ENCODE measurements around the gene CLASRP. TPM values are rescaled to one million over a fixed set of nuclear protein-coding genes. Genes with fewer than 3 reads are reported as not detected.

CLASRP gene
- total and polyA plus RNA-seq, 2 experiments from 2014 or later, result 9.2 to 45.1 TPM

DNA sequence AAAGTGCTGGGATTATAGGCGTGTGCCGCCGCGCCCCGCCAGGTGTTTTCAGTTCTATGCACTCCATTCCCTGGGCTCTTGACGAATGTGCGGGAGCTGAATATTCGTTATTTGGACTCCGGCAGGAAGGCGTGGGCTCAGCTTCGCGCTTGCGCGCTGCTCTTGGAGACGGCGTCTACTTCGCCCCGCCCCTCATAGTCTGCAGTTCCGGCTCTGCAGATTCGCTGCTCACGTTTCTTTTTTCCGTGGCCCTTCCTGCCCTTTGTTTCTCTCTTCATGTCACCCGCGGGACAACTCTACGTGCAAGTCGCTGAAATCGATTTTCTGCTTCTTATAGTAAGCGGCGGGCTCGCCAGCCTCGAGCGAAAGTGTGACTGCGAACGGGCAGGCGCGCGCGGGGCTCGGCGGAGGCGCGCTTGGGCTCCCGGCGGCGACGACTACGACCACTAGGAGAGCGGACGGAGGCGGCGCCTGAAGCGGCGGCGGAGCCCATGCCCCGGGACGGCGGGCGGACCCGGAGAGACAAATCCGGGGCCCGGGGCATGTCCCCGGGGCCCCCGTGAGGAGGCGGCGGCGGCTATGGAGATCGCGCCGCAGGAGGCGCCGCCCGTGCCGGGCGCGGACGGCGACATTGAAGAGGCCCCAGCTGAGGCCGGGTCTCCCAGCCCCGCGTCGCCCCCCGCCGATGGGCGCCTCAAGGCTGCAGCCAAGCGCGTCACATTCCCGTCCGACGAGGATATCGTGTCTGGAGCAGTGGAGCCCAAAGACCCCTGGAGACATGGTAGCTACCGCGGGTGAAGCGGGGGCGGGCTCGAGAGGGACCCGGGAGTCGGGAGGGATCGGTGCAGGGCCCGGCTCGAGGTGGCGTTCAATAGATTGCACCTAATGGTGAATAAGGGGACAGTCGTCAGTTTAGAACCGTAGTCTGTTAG, 54.2 kb downstream of the CLASRP start, which contains the start of gene PPP1R37:
Gene PPP1R37 (plus strand): TSS at position 433 of the 932 bp plus-strand sequence. CDS start 147 bp downstream, at position 580.
- TF ChIP-seq EZH2phosphoT487 (IDR thresholded peaks at IDR 0.05; ENCODE audit: insufficient read depth, low read depth) (no peak), EZH2 (IDR thresholded peaks at IDR 0.05; ENCODE audit: insufficient read depth, poor library complexity, severe bottlenecking) (no peak)
- peak; percentile 99 for DNase-seq
- in situ Hi-C loops (cut with MboI), result no loop called here
- WGBS, 2 experiments (ENCODE audit: low coverage in 1 of 2, low lambda C conversion rate in 2 of 2, missing lambda C conversion rate in 2 of 2), result 1% methylated on average over 83 to 101 of the region's 103 CpGs
- H3K4me3 ChIP-seq, result peak within 1 kb of the TSS; percentile 91
- peak within 1 kb of the TSS; percentile 88 for H2AFZ ChIP-seq
- H3K79me2 ChIP-seq (ENCODE audit: insufficient read depth), result peaks cover 49% of the 10 kb centered on the region
- no peaks in the 10 kb centered on the region for H3K9me3 ChIP-seq (ENCODE audit: low read depth)
- peaks cover 8% of the 10 kb centered on the region for H3K4me1 ChIP-seq (ENCODE audit: insufficient read depth)
- peak within 1 kb of the TSS; percentile 99 for H3K4me2 ChIP-seq (ENCODE audit: unreplicated experiment)
- H3K9me2 ChIP-seq (ENCODE audit: insufficient read depth), result no peaks in the 10 kb centered on the region
- no peaks in the 10 kb centered on the region for H4K20me1 ChIP-seq (ENCODE audit: insufficient read depth)
- H3K36me3 ChIP-seq (ENCODE audit: low read depth), result no peaks in the 10 kb centered on the region
- peak within 1 kb of the TSS; percentile 95 for H3K27ac ChIP-seq
- H3F3A ChIP-seq (ENCODE audit: insufficient read depth), result peaks cover 19% of the 10 kb centered on the region
- peak within 1 kb of the TSS; percentile 95 for H3K9ac ChIP-seq
- H3K27me3 ChIP-seq (replicated peaks; ENCODE audit: insufficient read depth), result no peaks in the 10 kb centered on the region

- WGBS, 2 experiments (ENCODE audit: low coverage in 1 of 2, low lambda C conversion rate in 2 of 2, missing lambda C conversion rate in 2 of 2), result 64 to 69% methylated on average over 9 of the region's 9 CpGs
- H3K36me3 ChIP-seq (ENCODE audit: low read depth), result no peaks in the 10 kb centered on the region
These were observed 55.3 kb downstream of the CLASRP start for GRCh38 chr19:45094137-45094536.

GRCh38 chr19:45094707-45095106, 55.9 kb downstream of the CLASRP start:
- peak overlapping the region; percentile 99 for H3K4me2 ChIP-seq (ENCODE audit: unreplicated experiment)
- no peaks in the 10 kb centered on the region for H3K9me3 ChIP-seq (ENCODE audit: low read depth)
- H3K9me2 ChIP-seq (ENCODE audit: insufficient read depth), result no peaks in the 10 kb centered on the region
- 0 out of 2 replicates have a peak overlapping the region, but pooled peaks have one; percentile 95 for H3K9ac ChIP-seq
- no peaks in the 10 kb centered on the region for H3K27me3 ChIP-seq (replicated peaks; ENCODE audit: insufficient read depth)
- TF ChIP-seq EZH2 (IDR thresholded peaks at IDR 0.05; ENCODE audit: insufficient read depth, poor library complexity, severe bottlenecking) (no peak), EZH2phosphoT487 (IDR thresholded peaks at IDR 0.05; ENCODE audit: insufficient read depth, low read depth) (no peak)
- in situ Hi-C loops (cut with MboI), result no loop called here
- peak overlapping the region; percentile 91; the same call in 1 of the 2 replicates for H3K4me3 ChIP-seq
- H4K20me1 ChIP-seq (ENCODE audit: insufficient read depth), result peaks cover 7% of the 10 kb centered on the region; the same call in 1 of the 2 replicates
- WGBS, 2 experiments (ENCODE audit: low coverage in 1 of 2, low lambda C conversion rate in 2 of 2, missing lambda C conversion rate in 2 of 2), result 90 to 97% methylated on average over 5 of the region's 5 CpGs
- H3K79me2 ChIP-seq (ENCODE audit: insufficient read depth), result peaks cover 66% of the 10 kb centered on the region
- peaks cover 19% of the 10 kb centered on the region for H3K4me1 ChIP-seq (ENCODE audit: insufficient read depth)
- no peak overlapping the region for H2AFZ ChIP-seq
- H3F3A ChIP-seq (ENCODE audit: insufficient read depth), result peaks cover 21% of the 10 kb centered on the region
- no peak overlapping the region for H3K27ac ChIP-seq
- no peaks in the 10 kb centered on the region for H3K36me3 ChIP-seq (ENCODE audit: low read depth)
- no peak for DNase-seq

More at GRCh38 chr19:45094137-45094536, 55.3 kb downstream of the CLASRP start:
- Histone ChIP-seq H3K9me2 (ENCODE audit: insufficient read depth) (no peaks in the 10 kb centered on the region), H3F3A (ENCODE audit: insufficient read depth) (peaks cover 21% of the 10 kb centered on the region), H4K20me1 (ENCODE audit: insufficient read depth) (peaks cover 7% of the 10 kb centered on the region; the same call in 1 of the 2 replicates), H3K4me2 (ENCODE audit: unreplicated experiment) (peak overlapping the region; percentile 99), H2AFZ (no peak overlapping the region), H3K79me2 (ENCODE audit: insufficient read depth) (peaks cover 61% of the 10 kb centered on the region), H3K27ac (no peak overlapping the region; the same call in 1 of the 2 replicates), H3K9ac (peak overlapping the region; percentile 95), H3K27me3 (replicated peaks; ENCODE audit: insufficient read depth) (no peaks in the 10 kb centered on the region), H3K4me1 (ENCODE audit: insufficient read depth) (peaks cover 19% of the 10 kb centered on the region), H3K4me3 (peak overlapping the region; percentile 91), H3K9me3 (ENCODE audit: low read depth) (no peaks in the 10 kb centered on the region)
- in situ Hi-C loops (cut with MboI), result no loop called here
- no peak for DNase-seq
- TF ChIP-seq EZH2phosphoT487 (IDR thresholded peaks at IDR 0.05; ENCODE audit: insufficient read depth, low read depth), result no peak
- no peak for TF ChIP-seq EZH2 (IDR thresholded peaks at IDR 0.05; ENCODE audit: insufficient read depth, poor library complexity, severe bottlenecking)

DNA sequence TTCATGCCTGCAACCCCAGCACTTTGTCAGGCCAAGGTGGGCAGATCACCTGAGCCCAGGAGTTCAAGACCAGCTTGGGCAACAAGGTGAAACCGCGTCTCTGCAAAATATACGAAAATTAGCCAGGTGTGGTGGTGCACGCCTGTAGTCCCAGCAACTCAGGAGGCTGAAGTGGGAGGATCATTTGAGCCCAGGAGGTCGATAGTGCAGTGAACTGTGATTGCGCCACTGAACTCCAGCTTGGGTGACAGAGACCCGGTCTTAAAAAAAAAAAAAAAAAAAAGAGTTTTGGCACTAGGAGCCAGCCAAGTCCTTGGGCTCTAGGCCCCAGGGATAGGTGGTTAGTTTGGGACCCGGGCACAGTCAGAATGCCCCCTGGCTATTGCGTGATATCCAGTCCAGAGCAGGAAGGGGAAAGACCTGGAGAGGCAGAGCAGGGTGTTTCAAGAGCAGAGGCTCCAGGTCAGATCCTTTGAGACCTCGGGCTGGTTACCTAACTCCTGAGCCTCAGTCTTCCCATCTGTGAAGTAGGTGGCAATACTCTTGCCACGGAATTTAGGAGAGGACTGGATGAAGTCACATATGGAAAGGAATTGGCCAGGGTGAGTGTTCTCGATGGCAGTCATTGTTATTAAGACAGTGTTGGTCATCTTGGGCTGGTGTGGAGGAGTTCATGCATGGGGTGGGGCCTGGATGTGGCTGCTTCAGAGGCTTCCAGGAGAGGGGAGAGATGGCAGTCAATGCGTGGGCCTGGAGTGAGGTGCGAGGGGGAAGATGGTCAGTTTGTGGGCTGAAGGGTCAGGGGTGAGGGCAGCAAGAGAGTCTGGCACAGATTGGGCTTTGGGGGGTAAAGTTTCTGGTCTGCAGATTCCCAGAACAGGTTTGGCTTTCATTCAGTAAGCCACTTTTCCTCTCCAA, 56.9 kb downstream of the CLASRP start:
- Histone ChIP-seq H3K27ac (no peak overlapping the region), H3K9me2 (ENCODE audit: insufficient read depth) (no peaks in the 10 kb centered on the region), H4K20me1 (ENCODE audit: insufficient read depth) (peaks cover 7% of the 10 kb centered on the region; the same call in 1 of the 2 replicates), H3K36me3 (ENCODE audit: low read depth) (no peaks in the 10 kb centered on the region), H3K79me2 (ENCODE audit: insufficient read depth) (peaks cover 77% of the 10 kb centered on the region), H3K9me3 (ENCODE audit: low read depth) (no peaks in the 10 kb centered on the region), H2AFZ (no peak overlapping the region), H3K4me1 (ENCODE audit: insufficient read depth) (peaks cover 19% of the 10 kb centered on the region), H3K4me2 (ENCODE audit: unreplicated experiment) (no peak overlapping the region), H3K27me3 (replicated peaks; ENCODE audit: insufficient read depth) (no peaks in the 10 kb centered on the region), H3K9ac (no peak overlapping the region), H3F3A (ENCODE audit: insufficient read depth) (peaks cover 12% of the 10 kb centered on the region), H3K4me3 (no peak overlapping the region)
- peak; percentile 44 for DNase-seq
- 77 to 82% methylated on average over 14 of the region's 14 CpGs for WGBS, 2 experiments (ENCODE audit: low coverage in 1 of 2, low lambda C conversion rate in 2 of 2, missing lambda C conversion rate in 2 of 2)
- in situ Hi-C loops (cut with MboI), result no loop called here
- no peak for TF ChIP-seq EZH2phosphoT487 (IDR thresholded peaks at IDR 0.05; ENCODE audit: insufficient read depth, low read depth)
- TF ChIP-seq EZH2 (IDR thresholded peaks at IDR 0.05; ENCODE audit: insufficient read depth, poor library complexity, severe bottlenecking), result no peak
